Adrenal gland (tissue), 5 donors: Measurements from ENCODE around the gene GSX2.
"Not testable (repeated sequence)": the region's sequence is repeated elsewhere in the genome, so short reads cannot be mapped to it uniquely, and the experiment has no call there.

Experiments
- POLR2A ChIP-seq, 2 donors: fragments of 450-650 bp; IDR thresholded peaks; one replicate each; pipeline ENCODE4 v1.6.1; 2017; ENCODE audit warnings: antibody characterized with exemption in 2 of 2, mild to moderate bottlenecking in 2 of 2, moderate library complexity in 1 of 2
- TF ChIP-seq, protein P1 (sequence below), 6 experiments: fragments of 450-650 bp in 4 of 6; fragments of 200-600 bp in 2 of 6; sonication (generic) in 1 of 6; IDR thresholded peaks; 1 replicate in 5 of 6; 2 replicates in 1 of 6; pipeline versions ENCODE4 v1.5.1 to v1.8.0; 2016 to 2021; ENCODE audit warnings: antibody characterized with exemption in 6 of 6, mild to moderate bottlenecking in 2 of 6, moderate library complexity in 1 of 6
- donor health status: DM: no; HTN: no; CAD: no.

DNA sequence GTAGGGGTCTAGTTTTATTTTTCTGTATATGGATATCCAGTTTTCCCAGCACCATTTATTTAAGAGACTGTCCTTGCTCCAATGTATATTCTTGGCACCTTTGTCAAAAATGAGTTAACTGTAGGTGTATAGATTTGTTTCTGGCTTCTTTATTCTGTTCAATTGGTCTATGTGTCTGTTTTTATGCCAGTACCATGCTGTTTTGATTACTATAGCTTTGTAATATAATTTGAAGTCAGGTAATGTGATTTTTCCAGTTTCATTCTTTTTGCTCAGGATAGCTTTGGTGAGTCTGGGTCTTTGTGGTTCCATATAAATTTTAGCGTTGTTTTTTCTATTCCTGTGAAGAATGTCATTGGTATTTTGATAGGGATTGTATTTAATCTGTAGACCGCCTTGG is 28.7 kb downstream of the GSX2 start:
- TF ChIP-seq, protein P1, sequence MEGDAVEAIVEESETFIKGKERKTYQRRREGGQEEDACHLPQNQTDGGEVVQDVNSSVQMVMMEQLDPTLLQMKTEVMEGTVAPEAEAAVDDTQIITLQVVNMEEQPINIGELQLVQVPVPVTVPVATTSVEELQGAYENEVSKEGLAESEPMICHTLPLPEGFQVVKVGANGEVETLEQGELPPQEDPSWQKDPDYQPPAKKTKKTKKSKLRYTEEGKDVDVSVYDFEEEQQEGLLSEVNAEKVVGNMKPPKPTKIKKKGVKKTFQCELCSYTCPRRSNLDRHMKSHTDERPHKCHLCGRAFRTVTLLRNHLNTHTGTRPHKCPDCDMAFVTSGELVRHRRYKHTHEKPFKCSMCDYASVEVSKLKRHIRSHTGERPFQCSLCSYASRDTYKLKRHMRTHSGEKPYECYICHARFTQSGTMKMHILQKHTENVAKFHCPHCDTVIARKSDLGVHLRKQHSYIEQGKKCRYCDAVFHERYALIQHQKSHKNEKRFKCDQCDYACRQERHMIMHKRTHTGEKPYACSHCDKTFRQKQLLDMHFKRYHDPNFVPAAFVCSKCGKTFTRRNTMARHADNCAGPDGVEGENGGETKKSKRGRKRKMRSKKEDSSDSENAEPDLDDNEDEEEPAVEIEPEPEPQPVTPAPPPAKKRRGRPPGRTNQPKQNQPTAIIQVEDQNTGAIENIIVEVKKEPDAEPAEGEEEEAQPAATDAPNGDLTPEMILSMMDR (IDR thresholded peaks at IDR 0.05), result not testable (repeated sequence)
- not testable (repeated sequence) for TF ChIP-seq POLR2A (IDR thresholded peaks at IDR 0.05)
